CD8-positive, alpha-beta memory T cell (primary cell): Measurements from ENCODE around the gene DUSP18. TPM values are rescaled to one million over a fixed set of nuclear protein-coding genes. Genes with fewer than 3 reads are reported as not detected.
"Not testable (repeated sequence)": the region's sequence is repeated elsewhere in the genome, so short reads cannot be mapped to it uniquely, and the experiment has no call there.

Source experiments
- CTCF ChIA-PET: fragments of 350-600 bp; sonication (Branson Sonifier 250); formaldehyde crosslinking; loops from one replicate; lab custom pipeline; 2021; ENCODE audit warnings: antibody characterized with exemption; lab: Charles Lee
- POLR2A ChIA-PET: fragments of 350-600 bp; sonication (Branson Sonifier 250); formaldehyde crosslinking; loops from one replicate; lab custom pipeline; 2021; ENCODE audit warnings: antibody characterized with exemption; lab: Charles Lee
- DNase-seq, 5 donors: peaks; one replicate each; pipeline versions ENCODE4 v3.0.0 to v3.0.0-alpha.2; 2020 to 2022; ENCODE audit warnings: mixed read lengths in 1 of 5
- H3K27ac ChIP-seq: one replicate; pipeline ENCODE4 v1.7.0; 2013; ENCODE audit warnings: low read depth, mild to moderate bottlenecking, low read length, moderate library complexity
- H3K27me3 ChIP-seq: 2 replicates; pipeline ENCODE4 v1.7.0; 2013; ENCODE audit warnings: low read length, mild to moderate bottlenecking; ENCODE audit not compliant: insufficient read depth, poor library complexity, severe bottlenecking
- H3K36me3 ChIP-seq: 2 replicates; pipeline ENCODE4 v1.7.0; 2013; ENCODE audit warnings: mild to moderate bottlenecking, low read length, moderate library complexity; ENCODE audit not compliant: insufficient read depth
- H3K4me1 ChIP-seq: 2 replicates; pipeline ENCODE4 v1.7.0; 2013; ENCODE audit warnings: mild to moderate bottlenecking, low read length, moderate library complexity; ENCODE audit not compliant: insufficient read depth
- H3K4me3 ChIP-seq: 2 replicates; pipeline ENCODE4 v1.7.0; 2013; ENCODE audit warnings: mild to moderate bottlenecking, low read length
- H3K9me3 ChIP-seq: 2 replicates; pipeline ENCODE4 v1.7.0; 2013; ENCODE audit warnings: mild to moderate bottlenecking, low read length
- H3K27ac Mint-ChIP-seq, 8 donors: one replicate each; pipeline ENCODE4 v1.8.0; 2020 to 2021; ENCODE audit warnings: mixed read lengths in 8 of 8, mild to moderate bottlenecking in 6 of 8, inconsistent platforms in 3 of 8, moderate library complexity in 3 of 8
- H3K27me3 Mint-ChIP-seq, 2 donors: one replicate each; pipeline ENCODE4 v1.8.0; 2020 to 2021; ENCODE audit warnings: mixed read lengths in 2 of 2, mild to moderate bottlenecking in 1 of 2, moderate library complexity in 1 of 2
- H3K36me3 Mint-ChIP-seq, 3 donors: one replicate each; pipeline ENCODE4 v1.8.0; 2020 to 2021; ENCODE audit warnings: mixed read lengths in 3 of 3, inconsistent platforms in 1 of 3, mild to moderate bottlenecking in 1 of 3
- H3K4me1 Mint-ChIP-seq, 3 donors: one replicate each; pipeline ENCODE4 v1.8.0; 2020 to 2021; ENCODE audit warnings: mixed read lengths in 3 of 3, inconsistent platforms in 1 of 3, mild to moderate bottlenecking in 1 of 3
- H3K4me3 Mint-ChIP-seq, 7 donors: one replicate each; pipeline ENCODE4 v1.8.0; 2020 to 2021; ENCODE audit warnings: mixed read lengths in 7 of 7, mild to moderate bottlenecking in 6 of 7, moderate library complexity in 4 of 7, inconsistent platforms in 2 of 7
- H3K9me3 Mint-ChIP-seq, 5 donors: one replicate each; pipeline ENCODE4 v1.8.0; 2020 to 2022; ENCODE audit warnings: mixed read lengths in 5 of 5, mild to moderate bottlenecking in 3 of 5, moderate library complexity in 2 of 5, inconsistent platforms in 1 of 5
- polyA plus RNA-seq: library from polyadenylated mRNA; unstranded; fragments of 300-500 nt; fragmentation: Illumina TruSeq; gene quantifications from one replicate; pipeline ENCODE4 v1.2.3, GENCODE V29; 2021
- total RNA-seq, 2 experiments: library from RNA; stranded (reverse); gene quantifications; one replicate each; pipeline ENCODE4 v1.2.3, GENCODE V29; 2021

Gene DUSP18
- total and polyA plus RNA-seq, 3 experiments from 2014 or later, result 11.4 to 12.5 (median 12.3) TPM

GRCh38 chr22:30689622-30690021, 21.9 kb upstream of the DUSP18 start:
- H3K27me3 Mint-ChIP-seq, result peaks cover 9 to 17% of the 10 kb centered on the region in 2 donors
- H3K4me3 Mint-ChIP-seq, result no peak overlapping the region
- H3K27ac ChIP-seq, result no peak overlapping the region
- H3K27ac Mint-ChIP-seq, result no peak overlapping the region
- peaks cover 5 to 11% (median 5%) of the 10 kb centered on the region in 3 donors for H3K4me1 Mint-ChIP-seq
- no peak for DNase-seq
- H3K36me3 ChIP-seq, result no peaks in the 10 kb centered on the region
- H3K27me3 ChIP-seq, result no peaks in the 10 kb centered on the region
- no peaks in the 10 kb centered on the region for H3K9me3 Mint-ChIP-seq
- H3K36me3 Mint-ChIP-seq, result no peaks in the 10 kb centered on the region
- ChIA-PET POLR2A (no interaction called here), CTCF (no interaction called here)
- H3K4me3 ChIP-seq, result no peak overlapping the region
- no peaks in the 10 kb centered on the region for H3K4me1 ChIP-seq
- no peaks in the 10 kb centered on the region for H3K9me3 ChIP-seq

DNA sequence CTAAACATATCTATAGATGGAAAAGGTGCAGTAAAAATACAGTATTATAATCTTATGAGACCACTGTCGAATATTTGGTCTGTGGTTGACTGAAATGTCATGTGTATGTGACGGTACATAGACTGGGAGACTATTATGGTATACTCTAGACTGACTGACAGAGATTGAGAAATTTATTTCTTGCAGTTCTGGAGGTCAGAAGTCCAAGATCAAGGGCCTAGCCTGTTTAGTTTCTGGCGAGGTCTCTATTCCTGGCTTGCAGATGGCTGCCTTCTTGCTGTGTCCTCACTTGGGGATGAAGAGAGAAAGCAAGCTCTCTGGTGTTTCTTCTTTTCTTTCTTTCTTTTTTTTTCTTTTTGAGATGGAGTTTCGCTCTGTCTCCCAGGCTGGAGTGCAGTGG, 19.7 kb upstream of the DUSP18 start:
- Mint-ChIP-seq H3K27me3 (peaks cover 9 to 10% of the 10 kb centered on the region in 2 donors), H3K4me3 (no peak overlapping the region), H3K36me3 (no peaks in the 10 kb centered on the region), H3K27ac (no peak overlapping the region), H3K9me3 (no peaks in the 10 kb centered on the region), H3K4me1 (no peaks in the 10 kb centered on the region)
- no peak for DNase-seq
- no peaks in the 10 kb centered on the region for H3K36me3 ChIP-seq
- POLR2A ChIA-PET, result no interaction called here
- H3K27me3 ChIP-seq, result no peaks in the 10 kb centered on the region
- H3K27ac ChIP-seq, result no peak overlapping the region
- no peak overlapping the region for H3K4me3 ChIP-seq
- no peaks in the 10 kb centered on the region for H3K4me1 ChIP-seq
- CTCF ChIA-PET, result no interaction called here
- H3K9me3 ChIP-seq, result no peaks in the 10 kb centered on the region

GRCh38 chr22:30685178-30685577, 17.5 kb upstream of the DUSP18 start:
- no peak overlapping the region for H3K4me3 ChIP-seq
- DNase-seq, result no peak
- H3K9me3 Mint-ChIP-seq, result no peaks in the 10 kb centered on the region
- H3K27me3 ChIP-seq, result no peaks in the 10 kb centered on the region
- no peaks in the 10 kb centered on the region for H3K9me3 ChIP-seq
- peaks cover 7% of the 10 kb centered on the region in 2 donors for H3K27me3 Mint-ChIP-seq
- H3K4me1 ChIP-seq, result no peaks in the 10 kb centered on the region
- H3K36me3 Mint-ChIP-seq, result no peaks in the 10 kb centered on the region
- H3K27ac Mint-ChIP-seq, result no peak overlapping the region
- H3K36me3 ChIP-seq, result no peaks in the 10 kb centered on the region
- H3K4me1 Mint-ChIP-seq, result no peaks in the 10 kb centered on the region
- H3K4me3 Mint-ChIP-seq, result no peak overlapping the region
- ChIA-PET POLR2A (no interaction called here), CTCF (interaction anchor here (1.3 kb wide), 1 partner anchor 50 kb away, joined by 3 read pairs; the partner anchor contains the start of gene SLC35E4)
- no peak overlapping the region for H3K27ac ChIP-seq

GRCh38 chr22:30681831-30682230, 14.2 kb upstream of the DUSP18 start:
- Mint-ChIP-seq H3K27ac (no peak overlapping the region), H3K4me1 (no peaks in the 10 kb centered on the region), H3K36me3 (no peaks in the 10 kb centered on the region), H3K4me3 (no peak overlapping the region), H3K27me3 (peaks cover 8 to 14% of the 10 kb centered on the region in 2 donors), H3K9me3 (no peaks in the 10 kb centered on the region)
- Histone ChIP-seq H3K27ac (no peak overlapping the region), H3K4me1 (no peaks in the 10 kb centered on the region), H3K9me3 (no peaks in the 10 kb centered on the region), H3K36me3 (no peaks in the 10 kb centered on the region), H3K27me3 (no peaks in the 10 kb centered on the region), H3K4me3 (no peak overlapping the region)
- DNase-seq, result no peak
- ChIA-PET POLR2A (no interaction called here), CTCF (no interaction called here)

DNA sequence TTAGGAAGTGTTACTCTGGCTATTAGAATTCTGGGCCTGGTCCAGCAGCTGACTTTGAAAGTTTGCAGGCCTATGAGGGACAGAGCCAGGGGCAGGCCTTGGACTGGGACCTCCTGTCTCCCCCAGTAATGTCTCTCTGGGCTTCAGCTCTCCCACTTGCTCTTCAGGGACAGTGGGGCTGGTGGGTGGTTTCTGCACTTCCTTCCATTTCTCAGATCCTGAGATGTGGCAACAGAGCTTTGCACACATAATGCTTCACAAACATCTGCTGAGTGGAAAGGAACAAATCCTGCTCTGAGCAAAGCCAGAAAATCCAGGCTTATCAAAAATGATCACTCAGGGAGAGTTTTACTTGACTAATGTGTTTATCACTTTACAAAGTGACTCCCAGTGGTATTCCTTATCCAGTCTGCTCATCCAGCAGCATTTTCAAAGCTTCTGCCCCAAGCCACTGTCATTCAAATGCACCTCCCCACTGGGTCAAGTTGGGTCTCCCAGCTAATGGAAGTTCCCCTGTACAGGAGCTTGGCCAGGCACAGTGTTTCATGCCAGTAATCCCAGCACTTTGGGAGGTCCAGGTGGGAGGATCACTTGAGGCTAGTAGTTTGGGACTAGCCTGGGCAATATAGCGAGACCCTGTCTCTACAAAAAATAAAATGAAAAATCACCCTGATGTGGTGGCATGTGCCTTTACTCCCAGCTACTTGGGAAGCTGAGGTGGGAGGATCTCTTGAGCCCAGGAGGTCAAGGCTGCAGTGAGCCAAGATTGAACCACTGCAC, 13.5 kb upstream of the DUSP18 start:
- H3K36me3 Mint-ChIP-seq, result no peaks in the 10 kb centered on the region
- H3K36me3 ChIP-seq, result no peaks in the 10 kb centered on the region
- H3K27me3 ChIP-seq, result no peaks in the 10 kb centered on the region
- H3K9me3 ChIP-seq, result no peaks in the 10 kb centered on the region
- H3K4me3 ChIP-seq, result no peak overlapping the region
- no peak overlapping the region for H3K4me3 Mint-ChIP-seq
- no peak for DNase-seq
- no peak overlapping the region for H3K27ac ChIP-seq
- H3K27ac Mint-ChIP-seq, result peak overlapping the region in 1 of 8 donors; percentile 29
- peaks cover 10 to 19% of the 10 kb centered on the region in 2 donors for H3K27me3 Mint-ChIP-seq
- POLR2A ChIA-PET, result no interaction called here
- H3K9me3 Mint-ChIP-seq, result no peaks in the 10 kb centered on the region
- H3K4me1 Mint-ChIP-seq, result no peaks in the 10 kb centered on the region
- no peaks in the 10 kb centered on the region for H3K4me1 ChIP-seq
- CTCF ChIA-PET, result no interaction called here

- H3K9me3 ChIP-seq, DNase-seq, H3K4me3 Mint-ChIP-seq, CTCF ChIA-PET, H3K9me3 Mint-ChIP-seq, H3K4me1 Mint-ChIP-seq, POLR2A ChIA-PET, H3K36me3 Mint-ChIP-seq, H3K27me3 ChIP-seq, H3K36me3 ChIP-seq, H3K4me1 ChIP-seq, H3K4me3 ChIP-seq, H3K27ac ChIP-seq, H3K27ac Mint-ChIP-seq: not testable (repeated sequence)
- H3K27me3 Mint-ChIP-seq, result peaks cover 7 to 18% of the 10 kb centered on the region in 2 donors
These were observed 12.4 kb upstream of the DUSP18 start for GRCh38 chr22:30679895-30680690.

GRCh38 chr22:30676565-30676964, 8.9 kb upstream of the DUSP18 start:
- H3K4me1 Mint-ChIP-seq, H3K9me3 Mint-ChIP-seq, H3K36me3 Mint-ChIP-seq, H3K9me3 ChIP-seq, CTCF ChIA-PET, H3K4me1 ChIP-seq, H3K27ac ChIP-seq, H3K4me3 Mint-ChIP-seq, DNase-seq, H3K36me3 ChIP-seq, H3K27me3 ChIP-seq, H3K4me3 ChIP-seq, H3K27ac Mint-ChIP-seq, POLR2A ChIA-PET: not testable (repeated sequence)
- peaks cover 7 to 15% of the 10 kb centered on the region in 2 donors for H3K27me3 Mint-ChIP-seq

DNA sequence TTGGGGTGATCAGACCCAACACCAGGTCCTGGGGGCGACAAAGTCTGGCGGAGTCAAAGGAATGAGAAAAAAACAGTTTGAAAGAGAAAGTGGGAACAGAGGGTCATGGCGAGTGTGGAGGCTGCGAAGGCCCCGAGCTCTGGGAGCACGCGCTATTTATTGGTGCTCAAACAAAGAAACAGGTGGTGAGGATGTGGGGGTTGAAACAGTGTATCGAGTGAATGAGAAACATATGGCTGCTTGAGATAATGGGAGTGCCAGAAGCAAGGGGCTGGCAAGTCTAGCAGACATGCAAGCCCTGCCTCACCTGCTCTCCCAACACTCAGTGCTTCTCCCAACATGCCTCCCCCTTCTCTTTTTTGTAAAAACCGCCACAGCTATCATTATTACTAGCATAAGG, 7.8 kb upstream of the DUSP18 start:
- no peaks in the 10 kb centered on the region for H3K9me3 Mint-ChIP-seq
- no peak for DNase-seq
- no peaks in the 10 kb centered on the region for H3K4me1 Mint-ChIP-seq
- H3K4me3 Mint-ChIP-seq, result no peak overlapping the region
- H3K4me1 ChIP-seq, result no peaks in the 10 kb centered on the region
- H3K36me3 Mint-ChIP-seq, result no peaks in the 10 kb centered on the region
- H3K27ac Mint-ChIP-seq, result peak overlapping the region in 1 of 8 donors; percentile 44
- ChIA-PET POLR2A (no interaction called here), CTCF (no interaction called here)
- no peaks in the 10 kb centered on the region for H3K9me3 ChIP-seq
- no peak overlapping the region for H3K4me3 ChIP-seq
- H3K36me3 ChIP-seq, result no peaks in the 10 kb centered on the region
- H3K27ac ChIP-seq, result no peak overlapping the region
- H3K27me3 ChIP-seq, result no peaks in the 10 kb centered on the region
- peaks cover 7 to 15% of the 10 kb centered on the region in 2 donors for H3K27me3 Mint-ChIP-seq
